ENCODE measurements around the gene POLR1A.

GRCh38 chr2:86028766-86029381 lies 76.8 kb downstream of the POLR1A start:
- no peak for TF ChIP-seq POLR2A (IDR thresholded peaks at IDR 0.05; ENCODE audit: extremely low read depth, insufficient read length)
- TF ChIP-seq, protein P1, sequence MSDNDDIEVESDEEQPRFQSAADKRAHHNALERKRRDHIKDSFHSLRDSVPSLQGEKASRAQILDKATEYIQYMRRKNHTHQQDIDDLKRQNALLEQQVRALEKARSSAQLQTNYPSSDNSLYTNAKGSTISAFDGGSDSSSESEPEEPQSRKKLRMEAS (IDR thresholded peaks at IDR 0.05; ENCODE audit: low read depth, low read length), result no peak
- no peak for TF ChIP-seq CTCF (IDR thresholded peaks at IDR 0.05; ENCODE audit: low read depth, low read length)

All from NB4 (cell line).